ENCODE measurements around the gene RABGAP1L. TPM values are rescaled to one million over a fixed set of nuclear protein-coding genes. Genes with fewer than 3 reads are reported as not detected.
A peak's percentile ranks its signal among the peaks of the same experiment; 100 is the strongest.

Gene RABGAP1L
- total RNA-seq, 2 experiments from 2014 or later = 59.8 to 67.6 TPM

DNA sequence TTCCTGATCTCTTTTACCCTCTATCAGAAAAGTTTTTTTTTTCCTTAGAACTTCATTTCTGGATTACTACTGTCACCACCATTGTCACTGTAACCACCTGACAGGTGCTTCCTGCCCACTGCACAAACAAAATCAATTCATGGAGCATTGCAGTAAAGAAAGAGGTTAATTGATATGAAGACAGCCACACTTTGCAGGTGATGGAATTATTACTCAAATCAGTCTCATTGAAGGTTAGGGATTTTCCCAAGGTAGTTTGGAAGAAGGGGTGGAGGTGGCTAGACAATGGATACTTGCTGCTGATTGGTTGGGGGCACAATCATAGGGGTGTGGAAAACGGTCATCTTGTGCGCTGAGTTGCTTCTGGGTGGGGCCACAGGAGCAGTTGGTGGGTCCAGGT, 609.6 kb downstream of the RABGAP1L start:
- Histone ChIP-seq H3K4me1 (ENCODE audit: insufficient read depth, low read length) (no peaks in the 10 kb centered on the region), H3K27ac (ENCODE audit: low read depth in 1 of 2, low read length in 2 of 2) (no peak overlapping the region), H3K27me3 (ENCODE audit: control insufficient read depth in 1 of 2, insufficient read depth in 2 of 2, low read length in 2 of 2) (no peaks in the 10 kb centered on the region), H3K36me3 (ENCODE audit: insufficient read depth, low read length) (no peaks in the 10 kb centered on the region), H3K9me3 (ENCODE audit: control insufficient read depth in 1 of 2, insufficient read depth in 1 of 2, low read length in 2 of 2) (no peaks in the 10 kb centered on the region), H3K4me3 (ENCODE audit: low read length) (no peak overlapping the region)
- no peaks in the 10 kb centered on the region for H3K36me3 Mint-ChIP-seq (ENCODE audit: low read depth)
- DNase-seq = no peak
- no peaks in the 10 kb centered on the region for H3K9me3 Mint-ChIP-seq
- no peaks in the 10 kb centered on the region for H3K27me3 Mint-ChIP-seq
- TF ChIP-seq, protein P1, sequence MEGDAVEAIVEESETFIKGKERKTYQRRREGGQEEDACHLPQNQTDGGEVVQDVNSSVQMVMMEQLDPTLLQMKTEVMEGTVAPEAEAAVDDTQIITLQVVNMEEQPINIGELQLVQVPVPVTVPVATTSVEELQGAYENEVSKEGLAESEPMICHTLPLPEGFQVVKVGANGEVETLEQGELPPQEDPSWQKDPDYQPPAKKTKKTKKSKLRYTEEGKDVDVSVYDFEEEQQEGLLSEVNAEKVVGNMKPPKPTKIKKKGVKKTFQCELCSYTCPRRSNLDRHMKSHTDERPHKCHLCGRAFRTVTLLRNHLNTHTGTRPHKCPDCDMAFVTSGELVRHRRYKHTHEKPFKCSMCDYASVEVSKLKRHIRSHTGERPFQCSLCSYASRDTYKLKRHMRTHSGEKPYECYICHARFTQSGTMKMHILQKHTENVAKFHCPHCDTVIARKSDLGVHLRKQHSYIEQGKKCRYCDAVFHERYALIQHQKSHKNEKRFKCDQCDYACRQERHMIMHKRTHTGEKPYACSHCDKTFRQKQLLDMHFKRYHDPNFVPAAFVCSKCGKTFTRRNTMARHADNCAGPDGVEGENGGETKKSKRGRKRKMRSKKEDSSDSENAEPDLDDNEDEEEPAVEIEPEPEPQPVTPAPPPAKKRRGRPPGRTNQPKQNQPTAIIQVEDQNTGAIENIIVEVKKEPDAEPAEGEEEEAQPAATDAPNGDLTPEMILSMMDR (IDR thresholded peaks at IDR 0.05) = no peak
- no peaks in the 10 kb centered on the region for H3K4me1 Mint-ChIP-seq (ENCODE audit: low read depth)
- ChIA-PET CTCF (interaction anchor here (1.1 kb wide), 1 partner anchor 356 kb away, joined by 3 read pairs; no protein-coding TSS in a partner anchor), POLR2A (interaction anchor here (1.2 kb wide), 1 partner anchor 230 kb away, joined by 5 read pairs; the partner anchor contains the start of gene CACYBP)
- no peak overlapping the region for H3K27ac Mint-ChIP-seq
- intact Hi-C loops (cut with DNase I, micrococcal nuclease) = loop anchor here in 1 of 2 experiments (1.0 to 5.0 kb wide), 3 partner anchors 229 to 548 kb away; no protein-coding TSS in a partner anchor
- no peak overlapping the region for H3K4me3 Mint-ChIP-seq
- ATAC-seq (ENCODE audit: poor library complexity) = no peak

- POLR2A ChIA-PET = interaction anchor here (0.5 to 2.2 kb wide), 4 partner anchors 30 to 229 kb away, joined by 3 to 8 read pairs (median 5); partner anchors contain the start of gene CACYBP
- Histone ChIP-seq H3K4me1 (ENCODE audit: insufficient read depth, low read length) (no peaks in the 10 kb centered on the region), H3K36me3 (ENCODE audit: insufficient read depth, low read length) (no peaks in the 10 kb centered on the region), H3K4me3 (ENCODE audit: low read length) (no peak overlapping the region), H3K27me3 (ENCODE audit: control insufficient read depth in 1 of 2, insufficient read depth in 2 of 2, low read length in 2 of 2) (no peaks in the 10 kb centered on the region), H3K9me3 (ENCODE audit: control insufficient read depth in 1 of 2, insufficient read depth in 1 of 2, low read length in 2 of 2) (no peaks in the 10 kb centered on the region), H3K27ac (ENCODE audit: low read depth in 1 of 2, low read length in 2 of 2) (no peak overlapping the region)
- ATAC-seq (ENCODE audit: poor library complexity) = peak; percentile 78
- peak in 4 of 14 experiments; percentile 28 to 76 (median 70) for DNase-seq
- intact Hi-C loops (cut with DNase I, micrococcal nuclease) = loop anchor here (1.0 to 5.0 kb wide), 6 partner anchors 213 to 547 kb away; no protein-coding TSS in a partner anchor
- CTCF ChIA-PET = interaction anchor here (0.8 to 1.1 kb wide), 2 partner anchors 355 kb away, joined by 3 read pairs; no protein-coding TSS in a partner anchor
- no peaks in the 10 kb centered on the region for H3K36me3 Mint-ChIP-seq (ENCODE audit: low read depth)
- H3K9me3 Mint-ChIP-seq = no peaks in the 10 kb centered on the region
- H3K4me1 Mint-ChIP-seq (ENCODE audit: low read depth) = no peaks in the 10 kb centered on the region
- no peak overlapping the region for H3K4me3 Mint-ChIP-seq
- TF ChIP-seq, protein P1 (IDR thresholded peaks at IDR 0.05) = peak; percentile 84
- H3K27ac Mint-ChIP-seq = no peak overlapping the region
- no peaks in the 10 kb centered on the region for H3K27me3 Mint-ChIP-seq
Observed at GRCh38 chr1:174769961-174770549, 610.7 kb downstream of the RABGAP1L start.

GRCh38 chr1:174775621-174776020, 616.3 kb downstream of the RABGAP1L start:
- DNase-seq = no peak
- intact Hi-C loops (cut with DNase I, micrococcal nuclease) = no loop called here
- Mint-ChIP-seq H3K4me3 (no peak overlapping the region), H3K9me3 (no peaks in the 10 kb centered on the region), H3K27me3 (no peaks in the 10 kb centered on the region), H3K36me3 (ENCODE audit: low read depth) (no peaks in the 10 kb centered on the region), H3K4me1 (ENCODE audit: low read depth) (peaks cover 12% of the 10 kb centered on the region), H3K27ac (no peak overlapping the region)
- H3K27ac ChIP-seq (ENCODE audit: low read depth in 1 of 2, low read length in 2 of 2) = no peak overlapping the region
- H3K9me3 ChIP-seq (ENCODE audit: control insufficient read depth in 1 of 2, insufficient read depth in 1 of 2, low read length in 2 of 2) = no peaks in the 10 kb centered on the region
- ChIA-PET POLR2A (interaction anchor here (0.8 kb wide), 1 partner anchor 225 kb away, joined by 3 read pairs; the partner anchor contains the start of gene CACYBP), CTCF (no interaction called here)
- no peaks in the 10 kb centered on the region for H3K27me3 ChIP-seq (ENCODE audit: control insufficient read depth in 1 of 2, insufficient read depth in 2 of 2, low read length in 2 of 2)
- no peak overlapping the region for H3K4me3 ChIP-seq (ENCODE audit: low read length)
- no peak for ATAC-seq (ENCODE audit: poor library complexity)
- TF ChIP-seq, protein P1 (IDR thresholded peaks at IDR 0.05) = no peak
- no peaks in the 10 kb centered on the region for H3K4me1 ChIP-seq (ENCODE audit: insufficient read depth, low read length)
- H3K36me3 ChIP-seq (ENCODE audit: insufficient read depth, low read length) = no peaks in the 10 kb centered on the region

Measured in CD4-positive, alpha-beta T cell (primary cell).